ENCODE results near the gene MMP17.

MMP17 gene

GRCh38 chr12:131800594-131801135 is 27.5 kb upstream of the MMP17 start:
- peaks cover 21% of the 10 kb centered on the region for H3K36me3 ChIP-seq (ENCODE audit: control insufficient read depth, insufficient read depth, low read length)
- H3K27me3 ChIP-seq (replicated peaks; ENCODE audit: control insufficient read depth, insufficient read depth, low read length) = no peaks in the 10 kb centered on the region
- H3K4me3 ChIP-seq (replicated peaks; ENCODE audit: low read depth, low read length) = no peak overlapping the region
- no peak for DNase-seq (ENCODE audit: extremely low read depth, insufficient read length)
- TF ChIP-seq CTCF (IDR thresholded peaks at IDR 0.05; ENCODE audit: insufficient read depth, low read length, poor library complexity, severe bottlenecking) = no peak

GRCh38 chr12:131801254-131801866 is 26.8 kb upstream of the MMP17 start:
- TF ChIP-seq CTCF (IDR thresholded peaks at IDR 0.05; ENCODE audit: insufficient read depth, low read length, poor library complexity, severe bottlenecking) = no peak
- no peak for DNase-seq (ENCODE audit: extremely low read depth, insufficient read length)

GRCh38 chr12:131803961-131804521 is 24.2 kb upstream of the MMP17 start:
- Histone ChIP-seq H3K36me3 (ENCODE audit: control insufficient read depth, insufficient read depth, low read length) (peaks cover 11% of the 10 kb centered on the region), H3K27me3 (replicated peaks; ENCODE audit: control insufficient read depth, insufficient read depth, low read length) (no peaks in the 10 kb centered on the region), H3K4me3 (replicated peaks; ENCODE audit: low read depth, low read length) (no peak overlapping the region)
- no peak for TF ChIP-seq CTCF (IDR thresholded peaks at IDR 0.05; ENCODE audit: insufficient read depth, low read length, poor library complexity, severe bottlenecking)
- DNase-seq (ENCODE audit: extremely low read depth, insufficient read length) = no peak

More at GRCh38 chr12:131801254-131801866, 26.8 kb upstream of the MMP17 start:
- Histone ChIP-seq H3K36me3 (ENCODE audit: control insufficient read depth, insufficient read depth, low read length) (peaks cover 19% of the 10 kb centered on the region), H3K27me3 (replicated peaks; ENCODE audit: control insufficient read depth, insufficient read depth, low read length) (no peaks in the 10 kb centered on the region), H3K4me3 (replicated peaks; ENCODE audit: low read depth, low read length) (no peak overlapping the region)

- Histone ChIP-seq H3K36me3 (ENCODE audit: control insufficient read depth, insufficient read depth, low read length) (peaks cover 5% of the 10 kb centered on the region), H3K27me3 (replicated peaks; ENCODE audit: control insufficient read depth, insufficient read depth, low read length) (no peaks in the 10 kb centered on the region), H3K4me3 (replicated peaks; ENCODE audit: low read depth, low read length) (no peak overlapping the region)
- DNase-seq (ENCODE audit: extremely low read depth, insufficient read length) = no peak
- no peak for TF ChIP-seq CTCF (IDR thresholded peaks at IDR 0.05; ENCODE audit: insufficient read depth, low read length, poor library complexity, severe bottlenecking)
Observed at GRCh38 chr12:131805421-131805820, 22.8 kb upstream of the MMP17 start.

- DNase-seq (ENCODE audit: extremely low read depth, insufficient read length) = no peak
- peaks cover 3% of the 10 kb centered on the region; the same call in 1 of the 2 replicates for H3K36me3 ChIP-seq (ENCODE audit: control insufficient read depth, insufficient read depth, low read length)
- H3K27me3 ChIP-seq (replicated peaks; ENCODE audit: control insufficient read depth, insufficient read depth, low read length) = no peaks in the 10 kb centered on the region
- H3K4me3 ChIP-seq (replicated peaks; ENCODE audit: low read depth, low read length) = no peak overlapping the region
- TF ChIP-seq CTCF (IDR thresholded peaks at IDR 0.05; ENCODE audit: insufficient read depth, low read length, poor library complexity, severe bottlenecking) = no peak
Observed at GRCh38 chr12:131806674-131807073, 21.5 kb upstream of the MMP17 start.
